DND-41 (cell line): ENCODE measurements around the gene SERTAD2.

Experiments
- CTCF ChIP-seq: IDR thresholded peaks from 2 replicates; pipeline ENCODE4 v1.5.1; 2012; ENCODE audit warnings: borderline replicate concordance, low read length, moderate library complexity, mild to moderate bottlenecking; ENCODE audit not compliant: poor library complexity, severe bottlenecking; ENCODE audit errors: extremely low read depth
- EZH2 ChIP-seq: IDR thresholded peaks from 3 replicates; pipeline ENCODE4 v1.6.1; 2012; ENCODE audit warnings: borderline replicate concordance, low read depth, mild to moderate bottlenecking, moderate library complexity, low read length, inconsistent platforms; ENCODE audit not compliant: severe bottlenecking

- TF ChIP-seq EZH2 (no peak), CTCF (no peak)
Observed at GRCh38 chr2:64635976-64636911, 17.5 kb downstream of the SERTAD2 start.
